H1 (cell line): Measurements from ENCODE around the gene C2orf74. TPM values are rescaled to one million over a fixed set of nuclear protein-coding genes. Genes with fewer than 3 reads are reported as not detected.
A peak's percentile ranks its signal among the peaks of the same experiment; 100 is the strongest.

ENCODE experiments used
- BACH1 ChIP-seq: IDR thresholded peaks from 2 replicates; pipeline ENCODE4 v1.6.1; 2012; ENCODE audit warnings: low read length, improper control_type of control experiment
- CREB1 ChIP-seq: IDR thresholded peaks from 2 replicates; pipeline ENCODE4 v1.6.1; 2012; ENCODE audit warnings: inconsistent platforms
- E2F6 ChIP-seq: IDR thresholded peaks from 2 replicates; pipeline ENCODE4 v1.6.1; 2012; ENCODE audit warnings: inconsistent platforms
- HDAC2 ChIP-seq, 2 experiments: fragments of 300-600 bp in 1 of 2; sonication (generic) in 1 of 2; IDR thresholded peaks; 2 replicates each; pipeline ENCODE4 v1.6.1; 2011 to 2012; ENCODE audit warnings: low read depth in 2 of 2, low read length in 2 of 2, mild to moderate bottlenecking in 2 of 2, moderate library complexity in 2 of 2, borderline replicate concordance in 1 of 2, inconsistent platforms in 1 of 2
- NRF1 ChIP-seq: IDR thresholded peaks from 2 replicates; pipeline ENCODE4 v1.6.1; 2011; ENCODE audit warnings: mild to moderate bottlenecking, low read depth, low read length, improper control_type of control experiment
- RXRA ChIP-seq: IDR thresholded peaks from 2 replicates; pipeline ENCODE4 v1.6.1; 2011; ENCODE audit warnings: low read depth, mild to moderate bottlenecking, low read length, moderate library complexity; ENCODE audit not compliant: insufficient read depth
- polyA plus RNA-seq, 7 experiments: library from polyadenylated mRNA; depleted of rRNA in 3 of 7; stranded (reverse) in 5 of 7; unstranded in 2 of 7; fragments of >200 nt in 5 of 7; fragments of 200-250 nt in 2 of 7; gene quantifications; 1 replicate in 5 of 7; 2 replicates in 1 of 7; 4 replicates in 1 of 7; pipeline versions ENCODE4 v1.2.1 to v1.2.3, GENCODE V29; 2011 to 2013; ENCODE audit warnings: missing spikeins in 2 of 7, mixed read lengths in 2 of 7
- total RNA-seq: library from RNA; stranded (reverse); fragmentation: NEBNext Ultra II Directional; extraction: Animal tissue kit (Norgen Biotek cat#: 25700); gene quantifications from 2 replicates; pipeline ENCODE4 v1.2.1, GENCODE V29; 2021
- TF ChIP-seq, protein P1 (sequence below), 3 experiments: IDR thresholded peaks; 1 replicate in 2 of 3; 2 replicates in 1 of 3; pipeline versions ENCODE4 v1.5.1 to v1.6.1; 2011; ENCODE audit warnings: low read length in 3 of 3, mild to moderate bottlenecking in 3 of 3, inconsistent platforms in 2 of 3, low read depth in 1 of 3, moderate library complexity in 1 of 3; ENCODE audit not compliant: insufficient read depth in 1 of 3; ENCODE audit errors: control extremely low read depth in 1 of 3

C2orf74 gene
- total and polyA plus RNA-seq, 2 of the 8 experiments (the other 6 are each of a cell fraction or from before 2014, with no cell fraction given) = 2.6 to 9.3 TPM

- TF ChIP-seq, protein P1, sequence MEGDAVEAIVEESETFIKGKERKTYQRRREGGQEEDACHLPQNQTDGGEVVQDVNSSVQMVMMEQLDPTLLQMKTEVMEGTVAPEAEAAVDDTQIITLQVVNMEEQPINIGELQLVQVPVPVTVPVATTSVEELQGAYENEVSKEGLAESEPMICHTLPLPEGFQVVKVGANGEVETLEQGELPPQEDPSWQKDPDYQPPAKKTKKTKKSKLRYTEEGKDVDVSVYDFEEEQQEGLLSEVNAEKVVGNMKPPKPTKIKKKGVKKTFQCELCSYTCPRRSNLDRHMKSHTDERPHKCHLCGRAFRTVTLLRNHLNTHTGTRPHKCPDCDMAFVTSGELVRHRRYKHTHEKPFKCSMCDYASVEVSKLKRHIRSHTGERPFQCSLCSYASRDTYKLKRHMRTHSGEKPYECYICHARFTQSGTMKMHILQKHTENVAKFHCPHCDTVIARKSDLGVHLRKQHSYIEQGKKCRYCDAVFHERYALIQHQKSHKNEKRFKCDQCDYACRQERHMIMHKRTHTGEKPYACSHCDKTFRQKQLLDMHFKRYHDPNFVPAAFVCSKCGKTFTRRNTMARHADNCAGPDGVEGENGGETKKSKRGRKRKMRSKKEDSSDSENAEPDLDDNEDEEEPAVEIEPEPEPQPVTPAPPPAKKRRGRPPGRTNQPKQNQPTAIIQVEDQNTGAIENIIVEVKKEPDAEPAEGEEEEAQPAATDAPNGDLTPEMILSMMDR (IDR thresholded peaks at IDR 0.05; ENCODE audit: control extremely low read depth in 1 of 3, insufficient read depth in 1 of 3, low read depth in 1 of 3, low read length in 3 of 3) = no peak
- TF ChIP-seq CREB1 (no peak), E2F6 (no peak), NRF1 (peak; percentile 91), RXRA (no peak), BACH1 (no peak), HDAC2 (IDR thresholded peaks at IDR 0.05; ENCODE audit: borderline replicate concordance in 1 of 2, low read depth in 2 of 2, low read length in 2 of 2) (no peak)
- TF ChIP-seq, all 59 proteins: peak for 5
Measured at GRCh38 chr2:61144697-61145268, 17.2 kb upstream of the C2orf74 start (continued).
